ENCODE data around the gene RMND5A. TPM values are rescaled to one million over a fixed set of nuclear protein-coding genes. Genes with fewer than 3 reads are reported as not detected.

Gene RMND5A
- total RNA-seq, 1 donor from 2014 or later: 45.0 TPM

- TF ChIP-seq CTCF (conservative IDR thresholded peaks at IDR 0.05): no peak
- peaks cover 3% of the 10 kb centered on the region for H3K36me3 Mint-ChIP-seq
- H3K9me3 Mint-ChIP-seq: no peaks in the 10 kb centered on the region
- no peaks in the 10 kb centered on the region for H3K27me3 Mint-ChIP-seq
- DNase-seq (ENCODE audit: extremely low spot score, unreplicated experiment): no peak
- no peak overlapping the region for H3K4me3 Mint-ChIP-seq
- no peak overlapping the region for H3K27ac Mint-ChIP-seq
- no peaks in the 10 kb centered on the region for H3K4me1 Mint-ChIP-seq (ENCODE audit: unreplicated experiment)
These were observed 33.2 kb upstream of the RMND5A start for GRCh38 chr2:86686905-86687304.

GRCh38 chr2:86695053-86695691 lies 24.9 kb upstream of the RMND5A start:
- Mint-ChIP-seq H3K4me1 (ENCODE audit: unreplicated experiment) (no peaks in the 10 kb centered on the region), H3K9me3 (peaks cover 10% of the 10 kb centered on the region), H3K27me3 (no peaks in the 10 kb centered on the region), H3K4me3 (no peak overlapping the region), H3K27ac (no peak overlapping the region), H3K36me3 (no peaks in the 10 kb centered on the region)
- TF ChIP-seq CTCF (conservative IDR thresholded peaks at IDR 0.05): no peak
- DNase-seq (ENCODE audit: extremely low spot score, unreplicated experiment): no peak

- no peak for TF ChIP-seq CTCF (conservative IDR thresholded peaks at IDR 0.05)
- no peak for DNase-seq (ENCODE audit: extremely low spot score, unreplicated experiment)
- no peaks in the 10 kb centered on the region for H3K27me3 Mint-ChIP-seq
- H3K9me3 Mint-ChIP-seq: peaks cover 10% of the 10 kb centered on the region
- H3K4me3 Mint-ChIP-seq: no peak overlapping the region
- H3K4me1 Mint-ChIP-seq (ENCODE audit: unreplicated experiment): no peaks in the 10 kb centered on the region
- H3K27ac Mint-ChIP-seq: no peak overlapping the region
- H3K36me3 Mint-ChIP-seq: no peaks in the 10 kb centered on the region
These were observed 22.5 kb upstream of the RMND5A start for GRCh38 chr2:86697551-86698104.

- Mint-ChIP-seq H3K27ac (no peak overlapping the region), H3K36me3 (no peaks in the 10 kb centered on the region)
- TF ChIP-seq CTCF (conservative IDR thresholded peaks at IDR 0.05): no peak
These were observed 19.4 kb upstream of the RMND5A start for GRCh38 chr2:86700690-86701089.

GRCh38 chr2:86703704-86704361 lies 16.3 kb upstream of the RMND5A start:
- Mint-ChIP-seq H3K27me3 (no peaks in the 10 kb centered on the region), H3K27ac (peak overlapping the region; percentile 92), H3K9me3 (peaks cover 8% of the 10 kb centered on the region), H3K4me3 (peak overlapping the region; percentile 51), H3K4me1 (ENCODE audit: unreplicated experiment) (peaks cover 18% of the 10 kb centered on the region), H3K36me3 (no peaks in the 10 kb centered on the region)
- DNase-seq (ENCODE audit: extremely low spot score, unreplicated experiment): no peak
- no peak for TF ChIP-seq CTCF (conservative IDR thresholded peaks at IDR 0.05)

More at GRCh38 chr2:86700690-86701089, 19.4 kb upstream of the RMND5A start:
- H3K4me3 Mint-ChIP-seq: no peak overlapping the region
- no peaks in the 10 kb centered on the region for H3K27me3 Mint-ChIP-seq
- no peak for DNase-seq (ENCODE audit: extremely low spot score, unreplicated experiment)
- H3K9me3 Mint-ChIP-seq: peaks cover 2% of the 10 kb centered on the region
- H3K4me1 Mint-ChIP-seq (ENCODE audit: unreplicated experiment): peaks cover 18% of the 10 kb centered on the region
